GM13976 (cell line): Measurements from ENCODE around the gene ISLR.

Source experiments
- DNase-seq: peaks from one replicate; pipeline ENCODE4 v3.0.0; 2012; ENCODE audit warnings: low spot score
- CTCF ChIP-seq: IDR thresholded peaks from 2 replicates; pipeline ENCODE4 v1.5.1; 2012; ENCODE audit warnings: borderline replicate concordance, mild to moderate bottlenecking; ENCODE audit not compliant: insufficient read depth; ENCODE audit errors: extremely low read depth, missing control alignments, control extremely low read depth
- in situ Hi-C: fragments of 300-500 bp; cut with MboI; formaldehyde crosslinking; loops from one replicate; pipeline ENCODE4 v1.12.0; 2022; ENCODE audit warnings: low sequenced_read_pairs, mixed read lengths, inconsistent platforms; ENCODE audit not compliant: unreplicated experiment

The ISLR gene

GRCh38 chr15:74172701-74173379, 670 bp upstream of the ISLR start:
- no peak for TF ChIP-seq CTCF
- DNase-seq: no peak
- in situ Hi-C loops: no loop called here

GRCh38 chr15:74174219-74174957, 878 bp downstream of the ISLR start:
- in situ Hi-C loops: no loop called here
- TF ChIP-seq CTCF: no peak
- no peak for DNase-seq

GRCh38 chr15:74174958-74175253, 1.4 kb downstream of the ISLR start:
- DNase-seq: no peak
- in situ Hi-C loops: no loop called here
- no peak for TF ChIP-seq CTCF

GRCh38 chr15:74175271-74176191, 2.0 kb downstream of the ISLR start:
- in situ Hi-C loops: no loop called here
- DNase-seq: no peak
- no peak for TF ChIP-seq CTCF

- in situ Hi-C loops: no loop called here
These were observed 3.0 kb downstream of the ISLR start for GRCh38 chr15:74176262-74177214.

More at GRCh38 chr15:74176262-74177214, 3.0 kb downstream of the ISLR start:
- no peak for TF ChIP-seq CTCF
- DNase-seq: no peak
